Fibroblast of villous mesenchyme (primary cell): ENCODE results near the gene NRXN3. TPM values are rescaled to one million over a fixed set of nuclear protein-coding genes. Genes with fewer than 3 reads are reported as not detected.

Source experiments
- DNase-seq: peaks from one replicate; pipeline ENCODE4 v3.0.0-alpha.2; 2010; ENCODE audit warnings: low read depth
- H3K4me3 ChIP-seq: 2 replicates; pipeline ENCODE4 v1.5.1; 2011; ENCODE audit warnings: low read depth, mild to moderate bottlenecking, low read length
- total RNA-seq: library from RNA; depleted of rRNA; stranded (reverse); fragments of >200 nt; gene quantifications from 2 replicates; pipeline ENCODE4 v1.2.3, GENCODE V29; 2012
- TF ChIP-seq, protein P1 (sequence below): IDR thresholded peaks from 2 replicates; pipeline ENCODE4 v1.5.1; 2012; ENCODE audit warnings: low read depth, mild to moderate bottlenecking, low read length; ENCODE audit not compliant: insufficient read depth

NRXN3 gene
- total RNA-seq, 1 donor, result 7.3 TPM

DNA sequence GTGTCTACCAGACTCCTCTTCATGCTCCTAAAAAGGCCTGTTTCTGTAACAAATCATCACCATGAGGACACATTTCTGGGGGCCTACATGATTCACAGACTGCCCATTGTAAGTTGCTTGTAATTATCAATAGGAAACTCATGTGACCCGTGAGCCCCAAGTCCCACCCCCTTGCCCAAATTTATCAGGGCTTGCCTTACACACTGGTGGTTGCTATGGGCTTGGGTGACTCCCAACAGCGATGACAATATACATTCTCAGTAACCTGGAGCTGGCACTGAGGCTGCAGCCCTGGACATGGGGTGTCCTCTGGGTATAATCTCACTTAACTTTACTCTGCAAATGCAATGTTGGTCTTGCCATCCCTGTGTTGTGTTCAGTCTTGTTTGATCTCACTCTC lies 149.2 kb downstream of the NRXN3 start:
- TF ChIP-seq, protein P1, sequence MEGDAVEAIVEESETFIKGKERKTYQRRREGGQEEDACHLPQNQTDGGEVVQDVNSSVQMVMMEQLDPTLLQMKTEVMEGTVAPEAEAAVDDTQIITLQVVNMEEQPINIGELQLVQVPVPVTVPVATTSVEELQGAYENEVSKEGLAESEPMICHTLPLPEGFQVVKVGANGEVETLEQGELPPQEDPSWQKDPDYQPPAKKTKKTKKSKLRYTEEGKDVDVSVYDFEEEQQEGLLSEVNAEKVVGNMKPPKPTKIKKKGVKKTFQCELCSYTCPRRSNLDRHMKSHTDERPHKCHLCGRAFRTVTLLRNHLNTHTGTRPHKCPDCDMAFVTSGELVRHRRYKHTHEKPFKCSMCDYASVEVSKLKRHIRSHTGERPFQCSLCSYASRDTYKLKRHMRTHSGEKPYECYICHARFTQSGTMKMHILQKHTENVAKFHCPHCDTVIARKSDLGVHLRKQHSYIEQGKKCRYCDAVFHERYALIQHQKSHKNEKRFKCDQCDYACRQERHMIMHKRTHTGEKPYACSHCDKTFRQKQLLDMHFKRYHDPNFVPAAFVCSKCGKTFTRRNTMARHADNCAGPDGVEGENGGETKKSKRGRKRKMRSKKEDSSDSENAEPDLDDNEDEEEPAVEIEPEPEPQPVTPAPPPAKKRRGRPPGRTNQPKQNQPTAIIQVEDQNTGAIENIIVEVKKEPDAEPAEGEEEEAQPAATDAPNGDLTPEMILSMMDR, result no peak
- no peak for DNase-seq

DNA sequence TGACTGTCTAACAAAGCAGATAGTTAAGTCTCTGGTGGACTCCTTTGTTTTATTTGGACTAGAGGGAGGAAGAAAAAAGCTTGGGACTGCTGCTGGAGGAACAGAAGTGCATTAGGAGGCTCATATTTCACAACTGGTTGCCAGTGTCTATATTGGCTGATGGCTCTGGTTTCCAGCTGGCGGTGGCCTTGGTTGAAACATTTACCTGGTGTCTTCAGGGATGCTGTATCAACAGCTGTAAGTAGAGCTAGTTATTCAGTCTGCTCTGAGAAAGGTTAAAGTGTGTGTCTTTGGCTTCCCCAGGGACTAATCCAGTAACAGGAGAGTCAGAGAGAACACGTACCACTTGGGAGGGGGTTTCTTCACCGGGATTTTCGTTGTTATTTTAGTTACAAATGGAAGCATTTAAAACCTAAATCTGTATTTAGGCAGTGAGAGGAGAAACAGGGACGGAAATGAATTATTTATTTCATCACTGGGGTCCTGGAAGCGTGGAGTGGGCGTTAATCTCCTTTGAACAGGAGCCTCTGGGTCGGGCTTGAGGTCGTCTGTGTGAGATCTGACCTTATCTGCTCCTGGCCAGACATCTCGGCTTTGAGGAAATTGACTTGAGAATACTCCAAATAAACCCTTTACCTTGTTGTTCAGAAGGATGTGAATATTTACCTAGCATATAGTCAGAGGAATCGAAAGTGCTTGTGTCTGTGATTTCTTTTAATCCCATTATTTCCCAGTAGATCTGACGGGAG lies 149.9 kb downstream of the NRXN3 start:
- no peak for DNase-seq
- TF ChIP-seq, protein P1, result no peak
- H3K4me3 ChIP-seq, result no peak overlapping the region

More for the DNA sequence above, 149.2 kb downstream of the NRXN3 start:
- H3K4me3 ChIP-seq, result no peak overlapping the region

DNA sequence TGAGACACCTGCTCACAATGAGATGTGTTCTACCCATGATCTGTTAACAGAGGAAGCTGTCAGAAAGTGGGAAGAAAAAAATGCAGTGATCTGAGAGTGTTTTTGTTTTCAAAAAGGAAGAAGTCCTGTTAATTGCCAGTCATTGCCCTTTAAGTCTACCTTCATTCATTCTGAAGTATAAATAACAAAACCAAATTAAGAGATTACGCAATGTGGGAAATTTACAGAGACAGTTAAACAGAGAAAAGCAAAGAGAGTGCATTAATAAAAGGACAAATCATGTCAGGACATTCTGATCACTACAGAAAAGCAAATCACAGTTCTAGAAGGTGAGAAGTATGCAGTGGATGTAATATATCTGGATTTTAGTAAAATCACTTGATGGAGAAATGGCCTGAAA lies 154.2 kb downstream of the NRXN3 start:
- TF ChIP-seq, protein P1, result no peak
- no peak for DNase-seq
- no peak overlapping the region for H3K4me3 ChIP-seq

DNA sequence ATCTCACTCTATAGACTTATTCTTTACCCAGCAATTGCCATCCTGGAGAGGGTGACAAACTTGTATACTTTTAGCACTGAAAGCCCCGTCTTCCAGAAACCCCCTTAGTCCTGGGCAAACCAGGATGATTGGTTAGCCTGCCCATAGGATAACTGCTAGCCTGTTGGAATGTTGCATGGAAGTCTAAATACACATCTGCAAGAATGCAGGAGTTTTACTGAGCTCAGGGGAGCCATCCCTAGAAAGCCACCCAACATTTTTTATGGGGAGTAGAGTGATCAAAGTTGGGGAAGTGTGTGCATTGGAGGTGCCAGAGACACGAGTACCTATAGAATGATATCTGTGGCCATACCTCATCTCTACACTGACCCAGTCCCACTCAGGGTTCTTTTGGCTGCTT lies 155.7 kb downstream of the NRXN3 start:
- no peak for DNase-seq
- TF ChIP-seq, protein P1, result no peak
- no peak overlapping the region for H3K4me3 ChIP-seq

DNA sequence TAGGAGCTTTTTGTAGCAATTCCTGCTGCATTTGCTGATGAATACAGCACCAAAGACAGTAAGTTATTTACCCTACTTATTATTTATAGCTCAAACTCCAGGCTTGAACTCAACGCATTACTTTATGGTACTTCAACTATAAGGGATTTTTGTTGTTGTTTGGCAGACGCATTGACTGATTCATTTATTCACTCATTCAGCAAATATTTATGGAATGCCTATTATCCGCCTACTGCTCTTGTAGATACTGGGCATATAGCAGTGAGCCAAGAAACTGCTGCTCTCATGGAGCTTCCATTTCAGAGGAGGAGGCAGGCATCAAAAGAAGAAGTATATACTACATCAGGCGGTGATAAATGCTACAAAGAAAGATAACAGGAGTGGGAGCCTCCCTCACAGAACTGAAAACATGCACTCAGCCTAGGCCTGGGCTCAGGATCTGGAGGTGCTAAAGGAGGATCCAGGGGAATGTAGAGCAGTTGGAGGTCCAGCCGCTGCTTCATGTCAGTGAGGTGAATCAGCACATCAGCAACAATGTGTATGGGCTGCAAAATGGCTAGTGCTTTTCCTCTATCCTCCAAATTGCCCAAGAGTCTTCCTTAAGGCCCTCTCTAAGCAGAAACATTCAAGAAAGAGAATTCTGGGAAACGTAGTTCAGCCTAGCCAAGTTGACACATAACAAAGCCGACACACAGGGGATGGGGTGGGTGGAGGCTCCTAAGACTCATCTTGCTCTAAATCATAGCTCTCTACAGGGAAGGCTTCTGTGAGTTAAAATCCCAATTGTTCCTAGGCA lies 157.5 kb downstream of the NRXN3 start:
- TF ChIP-seq, protein P1, result no peak
- DNase-seq, result no peak
- no peak overlapping the region for H3K4me3 ChIP-seq

DNA sequence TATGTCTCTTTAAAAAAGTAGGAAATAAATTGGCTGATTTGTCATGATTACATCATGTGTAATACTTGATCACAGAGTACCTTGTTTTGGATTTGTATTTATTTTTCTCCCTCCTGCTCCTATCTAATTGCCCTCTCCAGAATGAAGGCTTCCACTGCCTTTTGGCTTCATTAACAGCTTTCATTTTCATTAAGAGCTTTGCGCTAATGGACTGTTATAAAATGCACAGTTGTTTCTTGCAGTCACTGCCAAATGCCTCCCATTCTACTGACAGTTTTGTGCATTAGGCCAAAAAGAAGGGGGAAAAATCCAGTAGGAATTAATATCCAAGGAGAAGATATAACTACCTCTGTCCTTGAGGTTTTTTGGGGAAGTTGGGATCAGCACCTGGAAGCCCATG lies 159.2 kb downstream of the NRXN3 start:
- no peak for DNase-seq
- TF ChIP-seq, protein P1, result no peak
- no peak overlapping the region for H3K4me3 ChIP-seq

DNA sequence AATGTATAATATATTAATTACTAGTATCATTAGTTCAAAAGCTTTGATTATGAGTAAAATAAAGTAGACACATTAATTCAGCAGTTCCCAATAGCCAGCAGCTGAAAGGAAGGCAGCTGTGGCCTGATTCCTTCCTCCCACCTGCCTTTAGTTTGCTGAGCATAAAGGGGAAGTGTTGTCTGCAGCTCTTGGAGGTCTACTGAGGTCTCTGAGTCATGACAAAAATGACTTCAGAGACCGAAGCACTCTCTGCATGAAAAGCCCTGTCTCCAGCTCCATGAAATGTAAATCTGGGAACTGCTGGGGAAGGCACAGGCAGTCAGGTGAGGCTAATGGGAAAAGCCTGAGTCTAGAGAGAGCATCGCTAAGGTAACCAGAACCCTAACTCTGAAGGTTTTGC lies 165.4 kb downstream of the NRXN3 start:
- TF ChIP-seq, protein P1, result no peak
- no peak overlapping the region for H3K4me3 ChIP-seq
- DNase-seq, result no peak
